GM12874 (cell line): Measurements from ENCODE around the gene CPT1B.

Experiments used
- TF ChIP-seq, protein P1 (sequence below): IDR thresholded peaks from 2 replicates; pipeline ENCODE4 v1.5.1; 2011; ENCODE audit warnings: low read depth, mild to moderate bottlenecking, control low read depth, low read length, moderate library complexity; ENCODE audit not compliant: insufficient read depth

The CPT1B gene

DNA sequence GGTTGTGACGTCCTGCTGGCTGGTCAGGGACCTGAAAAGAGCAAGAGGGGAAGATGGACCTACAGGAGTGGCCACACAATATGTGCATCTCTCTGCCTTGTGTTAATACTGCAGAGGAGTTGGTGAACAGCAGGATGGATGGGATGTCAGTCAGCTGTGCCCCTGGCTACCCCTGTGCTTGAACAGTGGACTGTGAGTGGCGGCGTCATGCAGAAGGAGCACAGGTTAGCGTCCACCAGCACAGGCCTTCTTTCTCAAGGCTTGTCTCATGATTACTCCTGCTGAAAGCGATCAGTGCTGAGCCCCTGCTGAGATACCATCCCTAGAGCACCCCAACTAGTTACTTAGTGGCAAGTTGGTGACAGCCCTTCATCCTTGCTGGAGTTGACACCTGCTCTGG lies 8.2 kb upstream of the CPT1B start:
- TF ChIP-seq, protein P1, sequence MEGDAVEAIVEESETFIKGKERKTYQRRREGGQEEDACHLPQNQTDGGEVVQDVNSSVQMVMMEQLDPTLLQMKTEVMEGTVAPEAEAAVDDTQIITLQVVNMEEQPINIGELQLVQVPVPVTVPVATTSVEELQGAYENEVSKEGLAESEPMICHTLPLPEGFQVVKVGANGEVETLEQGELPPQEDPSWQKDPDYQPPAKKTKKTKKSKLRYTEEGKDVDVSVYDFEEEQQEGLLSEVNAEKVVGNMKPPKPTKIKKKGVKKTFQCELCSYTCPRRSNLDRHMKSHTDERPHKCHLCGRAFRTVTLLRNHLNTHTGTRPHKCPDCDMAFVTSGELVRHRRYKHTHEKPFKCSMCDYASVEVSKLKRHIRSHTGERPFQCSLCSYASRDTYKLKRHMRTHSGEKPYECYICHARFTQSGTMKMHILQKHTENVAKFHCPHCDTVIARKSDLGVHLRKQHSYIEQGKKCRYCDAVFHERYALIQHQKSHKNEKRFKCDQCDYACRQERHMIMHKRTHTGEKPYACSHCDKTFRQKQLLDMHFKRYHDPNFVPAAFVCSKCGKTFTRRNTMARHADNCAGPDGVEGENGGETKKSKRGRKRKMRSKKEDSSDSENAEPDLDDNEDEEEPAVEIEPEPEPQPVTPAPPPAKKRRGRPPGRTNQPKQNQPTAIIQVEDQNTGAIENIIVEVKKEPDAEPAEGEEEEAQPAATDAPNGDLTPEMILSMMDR: no peak

DNA sequence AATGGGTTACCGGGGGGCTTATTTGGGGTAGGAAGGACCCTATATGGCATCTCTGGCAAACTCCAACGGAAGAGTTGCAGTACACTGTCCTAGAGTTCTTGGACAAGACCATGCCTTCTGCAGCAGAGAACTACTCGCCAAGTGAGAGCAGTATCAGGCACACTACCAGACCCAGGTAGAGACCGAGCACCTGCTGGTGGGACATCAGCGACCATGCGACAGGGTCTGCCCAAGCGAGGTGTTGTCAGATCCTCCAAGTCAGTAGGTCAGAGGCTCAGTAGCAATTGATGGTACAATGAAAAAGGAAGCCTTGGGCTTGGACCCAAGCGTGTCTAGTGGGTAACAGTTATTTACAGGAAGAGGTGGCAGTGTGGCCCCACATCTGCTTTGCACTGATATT lies 7.6 kb upstream of the CPT1B start:
- TF ChIP-seq, protein P1: no peak

DNA sequence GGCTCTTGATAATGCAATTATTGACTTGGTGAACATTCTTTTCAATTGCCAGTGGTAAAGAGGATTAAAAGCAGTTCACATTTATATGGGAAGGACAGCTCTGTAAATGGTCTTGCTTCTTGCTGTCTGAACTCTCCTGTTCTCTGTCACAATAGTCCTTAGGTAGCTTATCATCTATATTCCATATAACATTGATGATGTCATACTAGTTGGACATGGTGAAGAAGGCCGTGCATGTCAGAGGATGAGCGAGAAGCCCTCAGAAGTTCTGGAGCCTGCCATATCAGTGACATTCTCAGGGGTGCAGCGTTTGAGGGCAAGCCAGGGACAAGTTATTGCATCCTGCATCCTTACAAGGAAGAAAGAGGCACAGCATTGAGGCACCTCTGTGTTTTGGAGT lies 7.0 kb upstream of the CPT1B start:
- TF ChIP-seq, protein P1: no peak

DNA sequence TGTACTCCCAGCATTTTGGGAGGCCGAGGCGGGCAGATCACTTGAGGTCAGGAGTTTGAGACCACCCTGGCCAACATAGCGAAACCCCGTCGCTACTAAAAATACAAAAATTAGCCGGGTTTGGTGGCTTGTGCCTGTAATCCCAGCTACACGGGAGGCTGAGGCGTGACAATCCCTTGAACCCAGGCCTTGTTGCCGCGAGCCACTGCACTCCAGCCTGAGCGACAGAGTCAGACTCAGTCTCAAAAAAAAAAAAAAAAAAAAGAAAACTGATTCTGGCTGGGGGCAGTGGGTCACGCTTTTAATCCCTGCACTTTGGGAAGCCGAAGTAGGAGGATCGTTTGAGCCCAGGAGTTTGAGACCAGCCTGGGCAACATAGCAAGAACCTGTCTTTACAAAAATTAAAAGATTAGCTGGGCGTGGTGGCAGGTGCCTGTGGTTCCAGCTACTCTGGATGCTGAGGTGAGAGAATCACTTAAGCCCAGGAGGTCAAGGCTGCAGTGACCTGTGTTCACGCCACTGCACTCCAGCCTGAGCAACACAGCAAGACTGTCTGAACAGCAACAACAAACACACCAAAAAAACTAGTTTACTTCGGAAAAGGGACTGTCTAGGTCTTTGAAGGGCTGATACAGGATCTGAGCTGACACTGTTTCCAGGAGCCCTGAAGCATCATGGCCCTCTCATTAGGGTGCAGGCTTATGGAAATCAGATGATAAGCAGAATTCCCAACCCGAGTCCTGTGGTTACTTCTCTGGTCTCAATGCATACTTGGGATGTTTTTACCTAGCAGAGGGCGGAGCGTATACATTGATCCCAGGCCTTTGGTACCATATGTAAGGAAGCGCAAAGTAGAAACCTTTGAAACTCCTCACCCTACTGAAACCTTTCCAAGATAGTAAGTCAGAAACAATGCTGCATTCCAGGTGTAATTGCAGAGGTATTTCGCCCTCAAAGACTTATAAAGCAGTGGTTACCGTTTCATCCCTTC lies 6.2 kb upstream of the CPT1B start:
- TF ChIP-seq, protein P1: no peak

DNA sequence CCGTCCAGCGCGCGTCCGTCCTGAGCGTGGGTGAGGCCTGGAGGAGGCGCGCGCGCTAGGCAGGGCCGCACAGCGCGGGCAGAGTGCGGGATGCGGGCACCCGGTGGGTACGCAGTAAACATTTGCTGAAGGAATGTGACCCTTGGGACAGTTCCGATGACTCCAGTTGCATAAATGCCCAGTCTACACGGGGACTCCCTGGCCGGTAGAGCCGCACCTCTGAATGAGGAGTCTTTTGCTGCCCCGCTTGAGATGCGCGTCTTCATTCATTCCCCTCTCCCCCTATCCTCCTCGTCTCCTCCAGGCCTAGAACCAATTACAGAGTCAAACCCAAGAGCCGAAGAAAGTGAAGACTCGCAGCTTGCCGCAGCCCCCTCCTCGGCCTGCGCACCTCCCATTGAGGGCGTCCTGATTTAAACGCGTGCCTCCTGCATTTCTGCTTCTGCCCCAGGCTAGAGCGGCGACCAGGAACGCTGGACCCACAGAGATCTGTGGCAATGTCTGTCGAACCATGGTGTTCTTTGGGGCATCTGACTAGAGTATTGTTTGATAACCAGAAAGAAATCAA lies 5.2 kb upstream of the CPT1B start:
- TF ChIP-seq, protein P1: peak; percentile 22; the same call in 1 of the 2 replicates

DNA sequence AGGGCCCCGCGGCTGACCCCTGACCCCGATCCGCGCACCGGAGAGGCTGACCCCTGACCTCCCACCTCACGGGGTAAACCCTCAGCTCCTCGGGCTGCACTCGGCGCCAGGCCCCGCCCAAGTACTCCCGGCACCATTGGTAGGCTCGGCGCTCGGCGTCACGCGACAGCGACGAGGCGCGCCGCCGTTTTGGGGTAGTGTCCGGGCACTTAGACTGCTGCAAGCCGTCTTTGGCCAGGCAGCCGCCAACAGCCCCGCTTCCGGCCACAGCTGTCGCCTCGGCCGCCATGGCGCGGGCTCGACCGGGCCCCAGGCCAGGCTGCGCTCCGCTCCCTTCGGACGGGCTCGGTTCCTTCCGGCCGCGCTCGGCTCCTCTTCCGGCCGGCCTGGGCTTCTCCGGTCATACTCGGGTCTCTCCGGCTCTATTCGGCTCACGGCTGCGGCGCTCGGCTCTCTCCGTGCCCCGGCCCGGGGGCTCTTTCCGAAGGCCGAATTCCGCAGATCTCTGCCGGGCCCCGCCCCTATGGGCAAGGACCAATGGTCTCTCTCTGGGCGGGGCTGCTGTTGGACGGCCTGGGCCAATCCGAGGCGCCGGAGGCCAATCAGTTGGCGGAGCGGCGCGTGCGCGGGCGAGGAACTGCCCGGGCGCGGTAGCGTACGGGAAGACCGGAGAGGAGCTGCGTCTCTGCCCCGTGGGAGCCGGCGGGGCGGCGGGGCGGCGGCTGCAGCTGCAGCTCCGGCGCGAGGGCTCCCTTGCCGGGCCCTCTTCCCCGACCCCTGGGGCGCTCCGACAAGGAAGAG lies 4.5 kb upstream of the CPT1B start, which contains the start of gene CHKB:
Gene CHKB, minus strand, starts transcription at position 357 of the 801 bp plus-strand sequence. Its CDS starts 68 bp downstream, at position 289.
- TF ChIP-seq, protein P1: no peak

DNA sequence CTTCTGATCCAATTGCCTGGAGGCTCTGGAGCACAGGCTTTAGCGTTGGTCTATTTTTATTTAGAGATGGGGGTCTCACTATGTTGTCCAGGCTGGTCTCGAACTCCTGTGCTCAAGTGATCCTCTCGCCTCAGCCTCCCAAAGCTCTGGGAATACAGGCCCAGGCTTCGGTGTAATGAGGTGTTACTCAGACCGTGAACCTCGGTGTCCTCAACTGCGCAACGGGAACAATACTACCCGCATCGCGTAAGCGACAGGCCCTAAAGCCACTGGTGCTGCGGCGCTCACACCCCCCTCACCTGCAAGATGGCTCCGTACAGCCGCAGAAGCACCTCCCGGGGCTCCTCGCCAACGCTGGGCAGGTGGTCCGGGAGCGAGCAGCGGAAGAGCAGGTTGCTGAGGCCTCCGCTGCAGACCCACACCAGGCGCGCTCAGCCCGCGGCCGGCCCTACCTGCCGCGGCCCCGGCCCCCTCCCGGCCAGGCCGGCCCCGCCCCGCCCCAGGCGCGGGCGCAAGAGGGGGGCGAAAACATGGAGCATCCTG lies 3.8 kb upstream of the CPT1B start:
- TF ChIP-seq, protein P1: no peak
